Ishikawa (cell line): Measurements from ENCODE around the gene ACTN1.

ENCODE experiments used
- CEBPB ChIP-seq: IDR thresholded peaks from 2 replicates; pipeline ENCODE4 v1.6.1; 2012
- CREB1 ChIP-seq: IDR thresholded peaks from 2 replicates; pipeline ENCODE4 v1.6.1; 2012; ENCODE audit warnings: low read depth
- EGR1 ChIP-seq: IDR thresholded peaks from 2 replicates; pipeline ENCODE4 v1.6.1; 2012
- EP300 ChIP-seq: IDR thresholded peaks from 2 replicates; pipeline ENCODE4 v1.6.1; 2012; ENCODE audit warnings: borderline replicate concordance
- RAD21 ChIP-seq: IDR thresholded peaks from 2 replicates; pipeline ENCODE4 v1.6.1; 2012; ENCODE audit warnings: low read depth
- TAF1 ChIP-seq: IDR thresholded peaks from 2 replicates; pipeline ENCODE4 v1.6.1; 2012; ENCODE audit warnings: low read depth, mild to moderate bottlenecking
- TEAD4 ChIP-seq: IDR thresholded peaks from 2 replicates; pipeline ENCODE4 v1.6.1; 2012
- YY1 ChIP-seq: IDR thresholded peaks from 2 replicates; pipeline ENCODE4 v1.6.1; 2012; ENCODE audit warnings: low read depth
- ZBTB7A ChIP-seq: IDR thresholded peaks from 2 replicates; pipeline ENCODE4 v1.6.1; 2012; ENCODE audit warnings: low read depth
- TF ChIP-seq, protein P1 (sequence below): IDR thresholded peaks from 2 replicates; pipeline ENCODE4 v1.6.1; 2012; ENCODE audit warnings: low read depth, mild to moderate bottlenecking
- TF ChIP-seq, protein P2 (sequence below): IDR thresholded peaks from 2 replicates; pipeline ENCODE4 v1.6.1; 2012
- TF ChIP-seq, protein P3 (sequence below): IDR thresholded peaks from 2 replicates; pipeline ENCODE4 v1.6.1; 2012

DNA sequence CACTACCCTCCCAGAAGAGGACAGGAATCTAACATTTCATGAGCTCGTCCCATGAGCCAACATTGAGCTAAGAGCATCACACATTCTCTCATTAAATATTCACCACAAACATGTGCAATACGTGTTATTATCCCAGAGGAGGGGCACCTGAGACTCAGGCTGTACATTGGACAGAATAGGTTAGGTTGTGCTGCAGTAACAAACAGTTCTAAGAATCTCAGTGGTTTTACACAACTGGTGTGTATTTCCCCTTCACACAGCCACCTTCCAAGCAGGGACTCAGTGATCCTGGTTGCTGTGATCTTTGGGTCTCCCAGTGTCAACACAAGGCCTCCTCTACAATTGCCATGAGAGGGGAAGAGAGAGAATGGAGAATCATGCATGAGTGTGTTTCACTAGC is 15.0 kb upstream of the ACTN1 start:
- TF ChIP-seq, protein P1, sequence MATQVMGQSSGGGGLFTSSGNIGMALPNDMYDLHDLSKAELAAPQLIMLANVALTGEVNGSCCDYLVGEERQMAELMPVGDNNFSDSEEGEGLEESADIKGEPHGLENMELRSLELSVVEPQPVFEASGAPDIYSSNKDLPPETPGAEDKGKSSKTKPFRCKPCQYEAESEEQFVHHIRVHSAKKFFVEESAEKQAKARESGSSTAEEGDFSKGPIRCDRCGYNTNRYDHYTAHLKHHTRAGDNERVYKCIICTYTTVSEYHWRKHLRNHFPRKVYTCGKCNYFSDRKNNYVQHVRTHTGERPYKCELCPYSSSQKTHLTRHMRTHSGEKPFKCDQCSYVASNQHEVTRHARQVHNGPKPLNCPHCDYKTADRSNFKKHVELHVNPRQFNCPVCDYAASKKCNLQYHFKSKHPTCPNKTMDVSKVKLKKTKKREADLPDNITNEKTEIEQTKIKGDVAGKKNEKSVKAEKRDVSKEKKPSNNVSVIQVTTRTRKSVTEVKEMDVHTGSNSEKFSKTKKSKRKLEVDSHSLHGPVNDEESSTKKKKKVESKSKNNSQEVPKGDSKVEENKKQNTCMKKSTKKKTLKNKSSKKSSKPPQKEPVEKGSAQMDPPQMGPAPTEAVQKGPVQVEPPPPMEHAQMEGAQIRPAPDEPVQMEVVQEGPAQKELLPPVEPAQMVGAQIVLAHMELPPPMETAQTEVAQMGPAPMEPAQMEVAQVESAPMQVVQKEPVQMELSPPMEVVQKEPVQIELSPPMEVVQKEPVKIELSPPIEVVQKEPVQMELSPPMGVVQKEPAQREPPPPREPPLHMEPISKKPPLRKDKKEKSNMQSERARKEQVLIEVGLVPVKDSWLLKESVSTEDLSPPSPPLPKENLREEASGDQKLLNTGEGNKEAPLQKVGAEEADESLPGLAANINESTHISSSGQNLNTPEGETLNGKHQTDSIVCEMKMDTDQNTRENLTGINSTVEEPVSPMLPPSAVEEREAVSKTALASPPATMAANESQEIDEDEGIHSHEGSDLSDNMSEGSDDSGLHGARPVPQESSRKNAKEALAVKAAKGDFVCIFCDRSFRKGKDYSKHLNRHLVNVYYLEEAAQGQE, result no peak
- no peak for TF ChIP-seq RAD21
- TF ChIP-seq YY1, result no peak
- TF ChIP-seq EP300, result no peak
- TF ChIP-seq, protein P2, sequence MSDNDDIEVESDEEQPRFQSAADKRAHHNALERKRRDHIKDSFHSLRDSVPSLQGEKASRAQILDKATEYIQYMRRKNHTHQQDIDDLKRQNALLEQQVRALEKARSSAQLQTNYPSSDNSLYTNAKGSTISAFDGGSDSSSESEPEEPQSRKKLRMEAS, result no peak
- no peak for TF ChIP-seq CEBPB
- no peak for TF ChIP-seq TAF1
- TF ChIP-seq CREB1, result no peak
- TF ChIP-seq EGR1, result no peak
- TF ChIP-seq, protein P3, sequence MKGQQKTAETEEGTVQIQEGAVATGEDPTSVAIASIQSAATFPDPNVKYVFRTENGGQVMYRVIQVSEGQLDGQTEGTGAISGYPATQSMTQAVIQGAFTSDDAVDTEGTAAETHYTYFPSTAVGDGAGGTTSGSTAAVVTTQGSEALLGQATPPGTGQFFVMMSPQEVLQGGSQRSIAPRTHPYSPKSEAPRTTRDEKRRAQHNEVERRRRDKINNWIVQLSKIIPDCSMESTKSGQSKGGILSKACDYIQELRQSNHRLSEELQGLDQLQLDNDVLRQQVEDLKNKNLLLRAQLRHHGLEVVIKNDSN, result no peak
- no peak for TF ChIP-seq ZBTB7A
- TF ChIP-seq TEAD4, result no peak
